IMR-90 (cell line): ENCODE results near the gene EXT2. TPM values are rescaled to one million over a fixed set of nuclear protein-coding genes. Genes with fewer than 3 reads are reported as not detected.

Experiments
- ATAC-seq: fragments of 200-7000 bp; cut with Tn5 transposase; 2 replicates; pipeline ENCODE4 v1.9.1; 2020; ENCODE audit warnings: low read depth, mild to moderate bottlenecking, moderate library complexity
- BruUV-seq: library from RNA; stranded (reverse); fragments of 400-500 nt; replicated peaks from 2 replicates; lab custom pipeline; 2021; lab: Mats Ljungman, UMichigan
- CTCF ChIA-PET: fragments of 300-600 bp; formaldehyde crosslinking; extraction: SDS; loops from one replicate; lab custom pipeline; 2021; ENCODE audit warnings: antibody characterized with exemption; lab: Yijun Ruan, JAX
- POLR2A ChIA-PET: fragments of 300-600 bp; sonication (Branson Sonifier 250); formaldehyde crosslinking; loops from one replicate; lab custom pipeline; 2022; ENCODE audit warnings: antibody characterized with exemption; ENCODE audit not compliant: unreplicated experiment; lab: Charles Lee
- DNase-seq: peaks from one replicate; pipeline ENCODE4 v3.0.0; 2013
- H2AFZ ChIP-seq: replicated peaks from 2 replicates; pipeline ENCODE3; 2013; ENCODE audit warnings: low read length, mild to moderate bottlenecking; ENCODE audit not compliant: poor library complexity
- H2AK5ac ChIP-seq: 2 replicates; pipeline ENCODE4 v1.6.1; 2013; ENCODE audit warnings: low read depth, low read length, inconsistent platforms
- H2AK9ac ChIP-seq: replicated peaks from 2 replicates; pipeline ENCODE3; 2013; ENCODE audit warnings: mild to moderate bottlenecking, low read depth, low read length, moderate library complexity; ENCODE audit not compliant: poor library complexity
- H2BK120ac ChIP-seq: 2 replicates; pipeline ENCODE4 v1.6.1; 2013; ENCODE audit warnings: low read depth, low read length, inconsistent platforms
- H2BK15ac ChIP-seq: 3 replicates; pipeline ENCODE4 v1.6.1; 2013; ENCODE audit warnings: low read depth, low read length, inconsistent platforms
- H2BK20ac ChIP-seq: 2 replicates; pipeline ENCODE4 v1.6.1; 2013; ENCODE audit warnings: low read depth, mild to moderate bottlenecking, inconsistent platforms, low read length, moderate library complexity
- H2BK5ac ChIP-seq: 2 replicates; pipeline ENCODE4 v1.6.1; 2013; ENCODE audit warnings: mild to moderate bottlenecking, low read depth, low read length, inconsistent platforms; ENCODE audit not compliant: poor library complexity, severe bottlenecking
- H3K14ac ChIP-seq: replicated peaks from 2 replicates; pipeline ENCODE4 v1.6.1; 2013; ENCODE audit warnings: low read depth, low read length, inconsistent platforms
- H3K18ac ChIP-seq: 2 replicates; pipeline ENCODE4 v1.6.1; 2013; ENCODE audit warnings: low read depth, low read length, control low read depth
- H3K23ac ChIP-seq: 2 replicates; pipeline ENCODE4 v1.6.1; 2013; ENCODE audit warnings: low read depth, low read length, inconsistent platforms
- H3K27ac ChIP-seq: 2 replicates; pipeline ENCODE4 v1.5.1; 2013; ENCODE audit warnings: mild to moderate bottlenecking, control low read depth, low read length; ENCODE audit not compliant: insufficient read depth
- H3K27me3 ChIP-seq: 2 replicates; pipeline ENCODE4 v1.6.1; 2013; ENCODE audit warnings: low read length; ENCODE audit not compliant: control insufficient read depth, insufficient read depth
- H3K36me3 ChIP-seq: 2 replicates; pipeline ENCODE4 v1.6.1; 2013; ENCODE audit warnings: low read length, mixed read lengths; ENCODE audit not compliant: control insufficient read depth, insufficient read depth
- H3K4ac ChIP-seq: 2 replicates; pipeline ENCODE4 v1.6.1; 2013; ENCODE audit warnings: low read depth, low read length, inconsistent platforms
- H3K4me1 ChIP-seq: 2 replicates; pipeline ENCODE4 v1.6.1; 2013; ENCODE audit warnings: low read length, mixed read lengths; ENCODE audit not compliant: control insufficient read depth, insufficient read depth
- H3K4me2 ChIP-seq: 2 replicates; pipeline ENCODE4 v1.6.1; 2013; ENCODE audit warnings: low read depth, mild to moderate bottlenecking, control low read depth, low read length, moderate library complexity
- H3K4me3 ChIP-seq: 2 replicates; pipeline ENCODE4 v1.5.1; 2013; ENCODE audit warnings: low read depth, mild to moderate bottlenecking, control low read depth, low read length, moderate library complexity; ENCODE audit not compliant: insufficient read depth
- H3K56ac ChIP-seq: 2 replicates; pipeline ENCODE4 v1.6.1; 2013; ENCODE audit warnings: low read length, inconsistent platforms; ENCODE audit not compliant: insufficient read depth; ENCODE audit errors: extremely low read depth
- H3K79me1 ChIP-seq, 2 experiments: 2 replicates each; pipeline ENCODE4 v1.6.1; 2013; ENCODE audit warnings: low read length in 2 of 2, inconsistent platforms in 1 of 2, low read depth in 1 of 2
- H3K9ac ChIP-seq: 2 replicates; pipeline ENCODE4 v1.6.1; 2013; ENCODE audit warnings: low read depth, low read length, control low read depth
- H3K9me1 ChIP-seq: 2 replicates; pipeline ENCODE4 v1.6.1; 2013; ENCODE audit warnings: low read length, inconsistent platforms; ENCODE audit not compliant: insufficient read depth
- H3K9me3 ChIP-seq: 2 replicates; pipeline ENCODE4 v1.6.1; 2013; ENCODE audit warnings: low read length; ENCODE audit not compliant: control insufficient read depth, insufficient read depth
- H4K20me1 ChIP-seq: 2 replicates; pipeline ENCODE4 v1.6.1; 2013; ENCODE audit warnings: low read length, inconsistent platforms; ENCODE audit not compliant: insufficient read depth
- H4K5ac ChIP-seq: 2 replicates; pipeline ENCODE4 v1.6.1; 2013; ENCODE audit warnings: mild to moderate bottlenecking, low read depth, low read length, control low read depth
- H4K8ac ChIP-seq, 2 experiments: 2 replicates each; pipeline ENCODE4 v1.6.1; 2013; ENCODE audit warnings: low read depth in 2 of 2, low read length in 2 of 2, control low read depth in 1 of 2, inconsistent platforms in 1 of 2
- H4K91ac ChIP-seq: 2 replicates; pipeline ENCODE4 v1.6.1; 2013; ENCODE audit warnings: low read depth, low read length, inconsistent platforms; ENCODE audit not compliant: insufficient read depth
- BHLHE40 ChIP-seq: fragments of 150-350 bp; IDR thresholded peaks from 2 replicates; pipeline ENCODE4 v1.6.1; 2016; ENCODE audit warnings: mild to moderate bottlenecking, low read depth, low read length
- CEBPB ChIP-seq: IDR thresholded peaks from 2 replicates; pipeline ENCODE4 v1.6.1; 2012; ENCODE audit warnings: low read depth, low read length, improper control_type of control experiment
- CHD1 ChIP-seq: IDR thresholded peaks from 2 replicates; pipeline ENCODE4 v1.6.1; 2012; ENCODE audit warnings: low read depth, low read length, improper control_type of control experiment
- ELK1 ChIP-seq: fragments of 150-350 bp; IDR thresholded peaks from 2 replicates; pipeline ENCODE4 v1.6.1; 2016; ENCODE audit warnings: low read depth, mild to moderate bottlenecking, low read length, moderate library complexity, borderline replicate concordance
- FOS ChIP-seq: fragments of 150-350 bp; IDR thresholded peaks from 2 replicates; pipeline ENCODE4 v1.6.1; 2016; ENCODE audit warnings: low read depth, low read length
- MAFK ChIP-seq: IDR thresholded peaks from 2 replicates; pipeline ENCODE4 v1.6.1; 2012; ENCODE audit warnings: low read depth, low read length, improper control_type of control experiment
- MAZ ChIP-seq: IDR thresholded peaks from 2 replicates; pipeline ENCODE4 v1.6.1; 2012; ENCODE audit warnings: low read depth, mild to moderate bottlenecking, low read length, improper control_type of control experiment, moderate library complexity, borderline replicate concordance
- MXI1 ChIP-seq: IDR thresholded peaks from 2 replicates; pipeline ENCODE4 v1.6.1; 2012; ENCODE audit warnings: low read depth, mild to moderate bottlenecking, low read length, moderate library complexity, borderline replicate concordance
- NFE2L2 ChIP-seq: fragments of 150-350 bp; IDR thresholded peaks from 2 replicates; pipeline ENCODE4 v1.6.1; 2016; ENCODE audit warnings: low read depth, mild to moderate bottlenecking, low read length
- POLR2A ChIP-seq: IDR thresholded peaks from 2 replicates; pipeline ENCODE4 v1.6.1; 2012; ENCODE audit warnings: mild to moderate bottlenecking, low read depth, low read length
- RAD21 ChIP-seq: IDR thresholded peaks from 2 replicates; pipeline ENCODE4 v1.6.1; 2012; ENCODE audit warnings: low read length, improper control_type of control experiment
- RCOR1 ChIP-seq: IDR thresholded peaks from 2 replicates; pipeline ENCODE4 v1.6.1; 2012; ENCODE audit warnings: mild to moderate bottlenecking, low read length, improper control_type of control experiment; ENCODE audit not compliant: insufficient replicate concordance
- RFX5 ChIP-seq: IDR thresholded peaks from 2 replicates; pipeline ENCODE4 v1.8.0; 2012; ENCODE audit warnings: low read depth, mild to moderate bottlenecking, low read length, moderate library complexity
- SMC3 ChIP-seq: fragments of 150-350 bp; IDR thresholded peaks from 2 replicates; pipeline ENCODE4 v1.6.1; 2016; ENCODE audit warnings: low read depth, mild to moderate bottlenecking, antibody characterized with exemption, low read length, moderate library complexity
- WGBS, 2 experiments: methylation state at CpG; one replicate each; pipeline versions ENCODE4 v1.1.5 to v1.1.7; 2013; ENCODE audit warnings: missing lambda C conversion rate in 2 of 2; ENCODE audit not compliant: insufficient read length in 1 of 2; ENCODE audit errors: extremely low coverage in 2 of 2; 5-methylcytosine and 5-hydroxymethylcytosine counted together
- dilution Hi-C: fragments of 300-500 bp; cut with HindIII; formaldehyde crosslinking; loops from one replicate; pipeline ENCODE4 v1.14.3; 2018; ENCODE audit warnings: low sequenced_read_pairs; ENCODE audit not compliant: unreplicated experiment
- in situ Hi-C: fragments of 300-500 bp; cut with MboI; formaldehyde crosslinking; loops from 3 replicates; pipeline ENCODE4 v1.14.3; 2019; ENCODE audit warnings: low sequenced_read_pairs, inconsistent platforms, mixed read lengths
- intact Hi-C: fragments of 100-400 bp; cut with micrococcal nuclease; formaldehyde crosslinking; loops from 2 replicates; pipeline ENCODE4 v1.10.0; 2022
- polyA plus RNA-seq, 3 experiments: library from polyadenylated mRNA; depleted of rRNA; stranded (reverse); fragments of >200 nt; gene quantifications; 2 replicates each; pipeline ENCODE4 v1.2.3, GENCODE V29; 2012; ENCODE audit warnings: low replicate concordance in 1 of 3
- total RNA-seq: library from RNA; depleted of rRNA; stranded (reverse); fragments of >200 nt; gene quantifications from 2 replicates; pipeline ENCODE4 v1.2.3, GENCODE V29; 2012
- TF ChIP-seq, protein P1 (sequence below): conservative IDR thresholded peaks from 2 replicates; pipeline ENCODE4 v1.5.1; 2012; ENCODE audit warnings: mild to moderate bottlenecking, low read depth, low read length, improper control_type of control experiment
- TF ChIP-seq, protein P2 (sequence below): fragments of 150-350 bp; IDR thresholded peaks from 2 replicates; pipeline ENCODE4 v1.6.1; 2017; ENCODE audit warnings: mild to moderate bottlenecking, antibody characterized with exemption, low read length, low read depth

The EXT2 gene
- total and polyA plus RNA-seq, 2 of the 4 experiments (the other 2 are of a cell fraction): 75.0 to 85.3 TPM

- no peak overlapping the region for H2AK9ac ChIP-seq
- no peak overlapping the region for H3K18ac ChIP-seq
- no CpG with 5 or more reads among the region's 6 CpGs for WGBS, 2 experiments
- ATAC-seq (no peak), DNase-seq (no peak)
- TF ChIP-seq SMC3: no peak
- no peak for TF ChIP-seq BHLHE40
- no peak for TF ChIP-seq CHD1
- TF ChIP-seq RCOR1: no peak
- no peak for TF ChIP-seq POLR2A
- TF ChIP-seq, protein P1, sequence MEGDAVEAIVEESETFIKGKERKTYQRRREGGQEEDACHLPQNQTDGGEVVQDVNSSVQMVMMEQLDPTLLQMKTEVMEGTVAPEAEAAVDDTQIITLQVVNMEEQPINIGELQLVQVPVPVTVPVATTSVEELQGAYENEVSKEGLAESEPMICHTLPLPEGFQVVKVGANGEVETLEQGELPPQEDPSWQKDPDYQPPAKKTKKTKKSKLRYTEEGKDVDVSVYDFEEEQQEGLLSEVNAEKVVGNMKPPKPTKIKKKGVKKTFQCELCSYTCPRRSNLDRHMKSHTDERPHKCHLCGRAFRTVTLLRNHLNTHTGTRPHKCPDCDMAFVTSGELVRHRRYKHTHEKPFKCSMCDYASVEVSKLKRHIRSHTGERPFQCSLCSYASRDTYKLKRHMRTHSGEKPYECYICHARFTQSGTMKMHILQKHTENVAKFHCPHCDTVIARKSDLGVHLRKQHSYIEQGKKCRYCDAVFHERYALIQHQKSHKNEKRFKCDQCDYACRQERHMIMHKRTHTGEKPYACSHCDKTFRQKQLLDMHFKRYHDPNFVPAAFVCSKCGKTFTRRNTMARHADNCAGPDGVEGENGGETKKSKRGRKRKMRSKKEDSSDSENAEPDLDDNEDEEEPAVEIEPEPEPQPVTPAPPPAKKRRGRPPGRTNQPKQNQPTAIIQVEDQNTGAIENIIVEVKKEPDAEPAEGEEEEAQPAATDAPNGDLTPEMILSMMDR: no peak
- TF ChIP-seq CEBPB: no peak
- TF ChIP-seq, protein P2, sequence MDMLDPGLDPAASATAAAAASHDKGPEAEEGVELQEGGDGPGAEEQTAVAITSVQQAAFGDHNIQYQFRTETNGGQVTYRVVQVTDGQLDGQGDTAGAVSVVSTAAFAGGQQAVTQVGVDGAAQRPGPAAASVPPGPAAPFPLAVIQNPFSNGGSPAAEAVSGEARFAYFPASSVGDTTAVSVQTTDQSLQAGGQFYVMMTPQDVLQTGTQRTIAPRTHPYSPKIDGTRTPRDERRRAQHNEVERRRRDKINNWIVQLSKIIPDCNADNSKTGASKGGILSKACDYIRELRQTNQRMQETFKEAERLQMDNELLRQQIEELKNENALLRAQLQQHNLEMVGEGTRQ: no peak
- TF ChIP-seq MAZ: no peak
- TF ChIP-seq MAFK: no peak
- TF ChIP-seq NFE2L2: no peak
- no peak for TF ChIP-seq MXI1
- TF ChIP-seq RAD21: no peak
- no peak for TF ChIP-seq FOS
- no peak for TF ChIP-seq ELK1
- TF ChIP-seq RFX5: no peak
- H2AFZ ChIP-seq: no peak overlapping the region
- H3K9ac ChIP-seq: no peak overlapping the region
- H3K79me1 ChIP-seq: no peaks in the 10 kb centered on the region
- no peaks in the 10 kb centered on the region for H3K36me3 ChIP-seq
- no peak overlapping the region for H4K91ac ChIP-seq
- H4K20me1 ChIP-seq: no peaks in the 10 kb centered on the region
- H2BK15ac ChIP-seq: no peak overlapping the region
- H3K14ac ChIP-seq: no peak overlapping the region
- H3K4me3 ChIP-seq: no peak overlapping the region
- BruUV-seq: no TSS peak
- H4K5ac ChIP-seq: no peak overlapping the region
- no peak overlapping the region for H3K23ac ChIP-seq
- no peak overlapping the region for H2BK120ac ChIP-seq
- H3K56ac ChIP-seq: no peak overlapping the region
- POLR2A ChIA-PET: no interaction called here
- no peak overlapping the region for H2BK20ac ChIP-seq
- H2BK5ac ChIP-seq: no peak overlapping the region
- H4K8ac ChIP-seq: no peak overlapping the region
- H3K4me1 ChIP-seq: peaks cover 10% of the 10 kb centered on the region; the same call in 1 of the 2 replicates
- H3K9me1 ChIP-seq: no peaks in the 10 kb centered on the region; the same call in 1 of the 2 replicates
- H3K4me2 ChIP-seq: no peak overlapping the region
- CTCF ChIA-PET: no interaction called here
- H3K9me3 ChIP-seq: no peaks in the 10 kb centered on the region
- dilution Hi-C loops: no loop called here
- no peak overlapping the region for H2AK5ac ChIP-seq
- no peaks in the 10 kb centered on the region for H3K27me3 ChIP-seq
- intact Hi-C loops: no loop called here
- in situ Hi-C loops: no loop called here
- no peak overlapping the region for H3K27ac ChIP-seq
- H3K4ac ChIP-seq: no peak overlapping the region
Observed at GRCh38 chr11:44271286-44271685, 175.8 kb downstream of the EXT2 start.
